ENCODE measurements around the gene SCAPER. TPM values are rescaled to one million over a fixed set of nuclear protein-coding genes. Genes with fewer than 3 reads are reported as not detected.
"Not testable (repeated sequence)": the region's sequence is repeated elsewhere in the genome, so short reads cannot be mapped to it uniquely, and the experiment has no call there.

The SCAPER gene
- total RNA-seq, 3 donors from 2014 or later: 19.5 to 49.8 (median 28.5) TPM

- intact Hi-C loops (cut with DNase I; ENCODE audit: low total_unique reads): no loop called here
Observed at GRCh38 chr15:76898102-76898501, 7.0 kb downstream of the SCAPER start.

GRCh38 chr15:76894174-76894573, 11.0 kb downstream of the SCAPER start:
- no peak overlapping the region for H3K27ac ChIP-seq
- TF ChIP-seq POLR2AphosphoS5 (IDR thresholded peaks at IDR 0.05): no peak
- TF ChIP-seq POLR2A (IDR thresholded peaks at IDR 0.05): no peak
- TF ChIP-seq, protein P1, sequence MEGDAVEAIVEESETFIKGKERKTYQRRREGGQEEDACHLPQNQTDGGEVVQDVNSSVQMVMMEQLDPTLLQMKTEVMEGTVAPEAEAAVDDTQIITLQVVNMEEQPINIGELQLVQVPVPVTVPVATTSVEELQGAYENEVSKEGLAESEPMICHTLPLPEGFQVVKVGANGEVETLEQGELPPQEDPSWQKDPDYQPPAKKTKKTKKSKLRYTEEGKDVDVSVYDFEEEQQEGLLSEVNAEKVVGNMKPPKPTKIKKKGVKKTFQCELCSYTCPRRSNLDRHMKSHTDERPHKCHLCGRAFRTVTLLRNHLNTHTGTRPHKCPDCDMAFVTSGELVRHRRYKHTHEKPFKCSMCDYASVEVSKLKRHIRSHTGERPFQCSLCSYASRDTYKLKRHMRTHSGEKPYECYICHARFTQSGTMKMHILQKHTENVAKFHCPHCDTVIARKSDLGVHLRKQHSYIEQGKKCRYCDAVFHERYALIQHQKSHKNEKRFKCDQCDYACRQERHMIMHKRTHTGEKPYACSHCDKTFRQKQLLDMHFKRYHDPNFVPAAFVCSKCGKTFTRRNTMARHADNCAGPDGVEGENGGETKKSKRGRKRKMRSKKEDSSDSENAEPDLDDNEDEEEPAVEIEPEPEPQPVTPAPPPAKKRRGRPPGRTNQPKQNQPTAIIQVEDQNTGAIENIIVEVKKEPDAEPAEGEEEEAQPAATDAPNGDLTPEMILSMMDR (IDR thresholded peaks at IDR 0.05): no peak
- no peaks in the 10 kb centered on the region for H3K9me3 ChIP-seq
- no peak overlapping the region for H3K4me3 ChIP-seq
- no peaks in the 10 kb centered on the region for H3K27me3 ChIP-seq
- H3K4me1 ChIP-seq: no peaks in the 10 kb centered on the region
- no peak for DNase-seq (ENCODE audit: low spot score in 2 of 2)
- H3K36me3 ChIP-seq: no peaks in the 10 kb centered on the region
- intact Hi-C loops (cut with DNase I; ENCODE audit: low total_unique reads): no loop called here

More at GRCh38 chr15:76898102-76898501, 7.0 kb downstream of the SCAPER start:
- Histone ChIP-seq H3K36me3 (no peaks in the 10 kb centered on the region), H3K9me3 (no peaks in the 10 kb centered on the region), H3K4me1 (no peaks in the 10 kb centered on the region), H3K27ac (no peak overlapping the region), H3K4me3 (no peak overlapping the region), H3K27me3 (no peaks in the 10 kb centered on the region)
- DNase-seq (ENCODE audit: low spot score in 2 of 2): no peak
- TF ChIP-seq POLR2AphosphoS5 (IDR thresholded peaks at IDR 0.05) (no peak), POLR2A (IDR thresholded peaks at IDR 0.05) (no peak)
- TF ChIP-seq, protein P1 (IDR thresholded peaks at IDR 0.05): no peak

- intact Hi-C loops (cut with DNase I; ENCODE audit: low total_unique reads); H3K4me3 ChIP-seq; H3K27me3 ChIP-seq; H3K36me3 ChIP-seq; H3K9me3 ChIP-seq; DNase-seq (ENCODE audit: low spot score in 2 of 2); H3K27ac ChIP-seq; H3K4me1 ChIP-seq: not testable (repeated sequence)
Observed at GRCh38 chr15:76892836-76893235, 12.3 kb downstream of the SCAPER start.

GRCh38 chr15:76887280-76888141, 17.6 kb downstream of the SCAPER start:
- H3K4me1 ChIP-seq; intact Hi-C loops (cut with DNase I; ENCODE audit: low total_unique reads); H3K36me3 ChIP-seq; H3K9me3 ChIP-seq; H3K27ac ChIP-seq; H3K4me3 ChIP-seq; H3K27me3 ChIP-seq; DNase-seq (ENCODE audit: low spot score in 2 of 2): not testable (repeated sequence)

DNA sequence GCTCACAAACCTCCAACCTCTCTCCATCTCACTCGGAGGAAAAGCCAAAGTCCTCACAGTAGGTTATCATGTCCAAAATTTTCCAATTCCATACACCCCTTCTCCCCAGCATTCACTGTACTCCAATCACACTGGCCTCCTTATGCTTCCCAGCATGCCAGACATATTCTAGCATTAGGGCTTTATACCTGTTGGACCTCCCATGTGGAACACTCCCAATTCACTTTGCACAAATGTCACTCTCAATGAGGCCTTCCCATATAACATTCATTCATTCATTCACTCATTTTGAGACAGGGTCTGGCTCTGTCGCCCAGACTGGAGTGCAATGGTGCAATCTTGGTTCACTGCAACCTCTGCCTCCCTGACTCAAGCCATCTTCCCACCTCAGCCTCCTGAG, 19.9 kb downstream of the SCAPER start:
- H3K27ac ChIP-seq: no peak overlapping the region
- H3K27me3 ChIP-seq: no peaks in the 10 kb centered on the region
- no peak overlapping the region for H3K4me3 ChIP-seq
- H3K4me1 ChIP-seq: no peaks in the 10 kb centered on the region
- no peak for DNase-seq (ENCODE audit: low spot score in 2 of 2)
- intact Hi-C loops (cut with DNase I; ENCODE audit: low total_unique reads): no loop called here
- H3K9me3 ChIP-seq: no peaks in the 10 kb centered on the region
- TF ChIP-seq, protein P1 (IDR thresholded peaks at IDR 0.05): no peak
- TF ChIP-seq POLR2AphosphoS5 (IDR thresholded peaks at IDR 0.05) (no peak), POLR2A (IDR thresholded peaks at IDR 0.05) (no peak)
- no peaks in the 10 kb centered on the region for H3K36me3 ChIP-seq

DNA sequence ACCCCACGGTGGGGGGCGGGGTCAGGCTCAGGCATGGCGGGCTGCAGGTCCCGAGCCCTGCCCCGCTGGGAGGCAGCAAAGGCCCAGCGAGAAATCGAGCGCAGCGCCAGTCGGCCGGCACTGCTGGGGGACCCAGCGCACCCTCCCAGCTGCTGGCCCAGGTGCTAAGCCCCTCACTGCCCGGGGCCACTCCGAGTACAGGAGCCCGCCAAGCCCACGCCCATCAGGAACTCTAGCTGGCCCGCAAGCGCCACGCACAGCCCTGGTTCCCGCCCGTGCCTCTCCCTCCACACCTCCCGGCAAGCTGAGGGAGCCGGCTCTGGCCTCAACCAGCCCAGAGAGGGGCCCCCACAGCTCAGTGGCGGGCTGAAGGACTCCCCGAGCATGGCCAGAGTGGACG, 29.2 kb downstream of the SCAPER start:
- Histone ChIP-seq H3K27me3 (no peaks in the 10 kb centered on the region), H3K36me3 (no peaks in the 10 kb centered on the region), H3K27ac (no peak overlapping the region), H3K4me3 (no peak overlapping the region), H3K4me1 (no peaks in the 10 kb centered on the region), H3K9me3 (no peaks in the 10 kb centered on the region)
- no peak for DNase-seq (ENCODE audit: low spot score in 2 of 2)
- intact Hi-C loops (cut with DNase I; ENCODE audit: low total_unique reads): no loop called here
- TF ChIP-seq POLR2AphosphoS5 (IDR thresholded peaks at IDR 0.05) (no peak), POLR2A (IDR thresholded peaks at IDR 0.05) (no peak)
- TF ChIP-seq, protein P1 (IDR thresholded peaks at IDR 0.05): no peak

DNA sequence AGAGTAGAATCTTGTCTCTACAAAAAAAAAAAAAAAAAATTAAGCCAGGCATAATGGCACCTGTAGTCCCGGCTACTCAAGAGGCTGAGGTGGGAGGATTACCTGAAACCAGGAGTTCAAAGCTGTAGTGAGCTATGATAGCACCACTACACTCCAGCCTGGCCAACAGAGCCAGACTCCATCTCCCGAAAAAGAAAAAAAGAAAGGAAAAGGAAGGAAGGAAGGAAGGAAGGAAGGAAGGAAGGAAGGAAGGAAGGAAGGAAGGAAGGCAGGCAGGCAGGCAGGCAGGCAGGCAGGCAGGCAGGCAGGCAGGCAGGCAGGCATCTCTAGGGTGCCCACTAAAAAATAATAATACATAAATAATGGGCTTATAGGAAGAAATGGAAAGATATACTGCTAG, 32.1 kb downstream of the SCAPER start:
- H3K4me1 ChIP-seq; H3K27ac ChIP-seq; H3K9me3 ChIP-seq; intact Hi-C loops (cut with DNase I; ENCODE audit: low total_unique reads); H3K36me3 ChIP-seq; H3K27me3 ChIP-seq; DNase-seq (ENCODE audit: low spot score in 2 of 2); H3K4me3 ChIP-seq: not testable (repeated sequence)

Data from breast epithelium (tissue), 4 donors.